DMS 273 (cell line): ENCODE data around the gene GFM2.
"Not testable (repeated sequence)": the region's sequence is repeated elsewhere in the genome, so short reads cannot be mapped to it uniquely, and the experiment has no call there.

ENCODE experiments used
- DNase-seq: peaks from one replicate; lab custom pipeline; 2025; ENCODE audit not compliant: unreplicated experiment; lab: John Stamatoyannopoulos, UW

GFM2 gene, protein sequence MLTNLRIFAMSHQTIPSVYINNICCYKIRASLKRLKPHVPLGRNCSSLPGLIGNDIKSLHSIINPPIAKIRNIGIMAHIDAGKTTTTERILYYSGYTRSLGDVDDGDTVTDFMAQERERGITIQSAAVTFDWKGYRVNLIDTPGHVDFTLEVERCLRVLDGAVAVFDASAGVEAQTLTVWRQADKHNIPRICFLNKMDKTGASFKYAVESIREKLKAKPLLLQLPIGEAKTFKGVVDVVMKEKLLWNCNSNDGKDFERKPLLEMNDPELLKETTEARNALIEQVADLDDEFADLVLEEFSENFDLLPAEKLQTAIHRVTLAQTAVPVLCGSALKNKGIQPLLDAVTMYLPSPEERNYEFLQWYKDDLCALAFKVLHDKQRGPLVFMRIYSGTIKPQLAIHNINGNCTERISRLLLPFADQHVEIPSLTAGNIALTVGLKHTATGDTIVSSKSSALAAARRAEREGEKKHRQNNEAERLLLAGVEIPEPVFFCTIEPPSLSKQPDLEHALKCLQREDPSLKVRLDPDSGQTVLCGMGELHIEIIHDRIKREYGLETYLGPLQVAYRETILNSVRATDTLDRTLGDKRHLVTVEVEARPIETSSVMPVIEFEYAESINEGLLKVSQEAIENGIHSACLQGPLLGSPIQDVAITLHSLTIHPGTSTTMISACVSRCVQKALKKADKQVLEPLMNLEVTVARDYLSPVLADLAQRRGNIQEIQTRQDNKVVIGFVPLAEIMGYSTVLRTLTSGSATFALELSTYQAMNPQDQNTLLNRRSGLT

DNA sequence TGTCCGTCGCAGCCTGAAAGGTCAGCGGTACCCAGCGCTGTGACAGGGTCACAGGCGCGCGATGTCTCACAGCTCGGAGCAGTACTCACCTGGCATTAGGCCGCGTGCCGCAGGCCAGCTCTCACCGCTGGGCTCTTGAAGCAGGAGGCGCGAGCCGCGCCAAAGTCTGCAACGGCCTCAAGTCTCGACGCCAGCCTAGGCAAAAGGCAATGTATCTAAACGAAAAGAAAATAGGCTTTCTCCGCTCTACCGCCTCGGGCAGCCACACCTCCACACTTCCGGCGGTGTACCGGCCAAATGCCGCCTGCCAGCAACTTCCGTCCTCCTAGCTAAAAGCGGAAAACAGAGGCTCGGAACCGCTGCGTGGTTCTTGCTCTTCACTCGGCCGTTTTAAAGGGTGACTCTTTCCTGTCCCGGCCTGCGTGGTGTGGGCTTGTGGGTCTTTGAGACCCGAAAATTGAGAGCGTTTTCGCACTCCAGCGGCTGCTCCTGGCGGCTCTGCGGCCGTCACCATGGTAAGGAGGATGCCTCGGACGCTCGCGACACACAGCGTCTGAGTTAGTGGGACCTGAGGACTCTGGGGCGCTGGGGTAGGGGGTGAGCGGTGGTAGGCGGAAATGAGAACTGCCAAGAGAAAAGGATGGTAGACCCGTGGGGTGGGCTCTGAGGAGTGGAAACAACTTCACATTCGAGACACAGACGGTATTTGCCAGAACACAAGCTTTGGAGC lies at the start of gene GFM2, which contains the start of gene NSA2:
TSS of gene GFM2 (minus strand) at position 269 of the 730 bp plus-strand sequence. CDS start 3,375 bp downstream, outside the sequence.
TSS of gene NSA2 (plus strand) at position 401 of the 730 bp plus-strand sequence. CDS start at position 513, 112 bp downstream.
- peak; percentile 98 for DNase-seq

GRCh38 chr5:74810915-74811314 lies 44.0 kb upstream of the GFM2 start:
- DNase-seq: peak; percentile 10

DNA sequence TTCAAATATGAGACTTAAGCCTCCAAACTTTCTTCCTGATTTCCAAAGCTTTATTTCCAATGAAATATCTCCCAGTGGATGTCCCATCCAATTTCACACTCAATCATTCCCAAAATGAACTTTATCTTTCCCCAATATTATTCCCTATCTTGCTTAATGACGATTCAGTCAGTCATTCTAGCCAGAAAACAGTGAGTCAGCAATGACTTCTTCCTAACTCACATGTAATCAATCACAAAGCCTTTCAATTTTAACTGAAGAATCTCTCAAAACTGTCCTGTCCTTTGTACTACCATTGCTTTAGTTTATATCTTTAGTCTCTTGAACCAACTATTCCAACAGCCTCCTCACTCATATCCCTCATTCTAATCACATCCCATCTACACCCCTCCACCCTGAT lies 35.0 kb upstream of the GFM2 start:
- DNase-seq: no peak

- DNase-seq: no peak
Measured at GRCh38 chr5:74801197-74801596, 34.3 kb upstream of the GFM2 start.

DNA sequence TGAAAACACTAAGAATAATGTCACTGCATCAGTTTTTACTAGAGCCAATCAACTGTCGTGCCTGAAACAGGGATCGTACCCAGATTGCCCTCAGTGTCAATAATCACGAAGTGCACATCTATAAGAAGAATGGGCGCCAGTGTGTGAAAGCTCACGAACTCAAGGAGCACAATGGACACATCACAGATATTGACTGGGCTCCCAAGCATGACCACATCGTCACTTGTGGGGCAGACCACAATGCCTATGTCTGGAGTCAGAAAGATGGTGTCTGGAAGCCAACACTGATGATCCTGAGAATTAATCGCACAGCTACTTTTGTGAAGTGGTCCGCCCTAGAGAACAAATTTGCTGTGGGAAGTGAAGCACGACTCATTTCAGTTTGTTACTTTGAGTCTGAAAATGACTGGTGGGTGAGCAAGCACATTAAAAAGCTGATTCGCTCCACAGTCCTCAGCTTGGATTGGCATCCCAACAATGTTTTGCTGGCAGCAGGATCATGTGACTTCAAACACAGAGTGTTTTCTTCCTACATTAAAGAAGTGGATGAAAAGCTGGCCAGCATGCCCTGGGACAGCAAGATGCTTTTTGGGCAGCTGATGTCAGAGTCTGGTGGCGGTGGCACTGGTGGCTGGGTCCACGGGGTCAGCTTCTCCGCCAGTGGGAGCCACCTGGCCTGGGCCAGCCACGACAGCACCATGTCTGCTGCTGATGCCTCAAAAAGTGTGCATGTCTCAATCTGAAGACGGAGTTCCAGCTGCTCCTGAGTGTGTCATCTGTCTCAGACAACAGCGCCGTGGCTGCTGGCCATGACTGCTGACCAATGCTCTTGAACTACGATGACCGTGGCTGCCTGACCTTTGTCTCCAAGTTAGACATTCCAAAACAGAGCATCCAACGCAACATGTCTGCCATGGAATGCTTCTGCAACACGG lies 32.3 kb upstream of the GFM2 start:
- DNase-seq: no peak

DNA sequence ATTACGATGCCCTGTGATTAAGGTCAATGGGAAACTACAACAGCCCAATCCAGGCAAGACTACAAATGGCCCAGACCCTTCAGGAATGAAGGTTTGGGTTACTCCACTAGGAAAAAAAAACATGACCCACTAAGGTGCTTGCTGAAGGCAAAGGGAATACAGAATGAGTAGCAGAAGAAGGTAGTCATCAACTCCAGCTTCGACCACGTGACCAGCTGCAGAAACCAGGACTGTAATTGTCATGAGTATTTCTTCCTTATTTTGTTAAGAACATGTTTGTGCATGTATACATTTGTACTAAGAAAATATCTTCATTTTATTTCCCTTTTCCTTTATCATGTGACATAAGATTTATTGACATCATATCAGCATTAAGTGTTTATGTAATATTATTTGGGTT lies 24.8 kb upstream of the GFM2 start:
- DNase-seq: not testable (repeated sequence)

DNA sequence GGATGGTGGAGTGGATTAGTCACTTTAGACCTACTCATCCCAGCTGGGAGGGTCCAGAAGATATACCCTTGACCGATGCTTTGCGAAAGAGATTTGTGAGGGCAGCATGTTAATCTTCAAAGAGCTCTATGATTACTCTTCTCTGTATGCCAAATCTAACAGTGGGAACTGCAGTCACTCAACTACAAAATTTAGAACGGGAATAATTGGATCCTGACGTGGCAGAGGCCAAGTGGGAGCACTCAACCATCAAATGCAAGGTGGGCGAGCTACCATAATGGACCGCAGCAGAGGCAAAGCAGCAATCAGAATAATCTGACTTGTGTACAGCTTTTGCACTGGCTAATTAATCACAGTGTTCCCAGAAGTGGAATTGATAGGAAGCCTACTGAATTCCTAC lies 20.5 kb upstream of the GFM2 start:
- no peak for DNase-seq

DNA sequence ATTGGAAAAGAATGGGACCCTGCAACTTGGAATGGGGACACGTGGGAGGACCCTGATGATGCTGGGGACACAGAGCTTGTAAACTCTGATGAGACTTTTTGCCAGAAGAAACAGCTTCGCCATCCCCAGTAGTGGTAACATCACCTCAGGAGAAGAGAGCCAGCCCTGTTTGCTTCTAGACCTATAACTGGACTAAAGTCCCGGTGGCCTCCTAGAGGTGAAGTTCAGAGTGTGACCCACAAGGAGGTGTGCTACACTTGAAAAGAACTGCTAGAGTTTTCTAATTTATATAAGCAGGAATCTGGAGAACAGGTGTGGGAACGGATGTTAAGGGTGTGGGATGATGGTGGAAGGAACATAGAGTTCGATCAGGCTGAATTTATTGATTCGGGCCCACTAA lies 19.9 kb upstream of the GFM2 start:
- DNase-seq: no peak

DNA sequence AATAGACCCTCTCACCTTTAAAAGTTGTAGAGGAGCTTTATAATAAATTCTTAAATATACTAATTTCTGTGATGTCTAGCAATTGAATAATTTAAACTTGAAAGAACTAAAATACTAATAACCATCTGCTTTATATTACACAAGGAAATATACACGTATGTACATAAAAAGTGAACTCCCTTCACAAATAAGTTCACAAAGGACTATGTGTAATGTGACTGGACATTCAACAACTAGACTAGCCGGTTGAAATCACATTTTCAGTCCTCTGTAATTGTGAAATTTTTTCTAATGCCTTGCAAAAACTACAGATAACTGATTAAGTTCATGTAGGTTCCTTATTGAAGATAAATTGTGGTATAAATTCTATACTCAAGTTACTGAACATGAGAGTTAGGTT lies 11.7 kb upstream of the GFM2 start:
- no peak for DNase-seq

DNA sequence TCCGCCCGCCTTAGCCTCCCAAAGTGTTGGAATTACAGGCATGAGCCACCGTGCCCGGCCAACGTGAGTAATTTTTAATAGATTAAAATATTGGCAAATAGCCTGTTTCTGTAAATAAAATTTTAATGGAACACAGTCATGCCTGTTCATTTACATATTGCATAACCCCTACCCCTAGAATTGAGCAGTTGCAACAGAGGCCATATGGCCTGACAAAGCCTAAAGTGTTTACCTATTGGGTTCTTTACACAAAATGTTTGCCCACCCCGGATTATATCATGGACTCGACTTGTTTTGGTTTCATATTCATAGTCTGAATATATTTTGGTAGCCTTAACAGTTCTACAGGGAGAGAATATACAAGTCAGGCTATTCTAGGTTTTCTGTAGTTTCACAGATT lies 5.4 kb upstream of the GFM2 start:
- no peak for DNase-seq

DNA sequence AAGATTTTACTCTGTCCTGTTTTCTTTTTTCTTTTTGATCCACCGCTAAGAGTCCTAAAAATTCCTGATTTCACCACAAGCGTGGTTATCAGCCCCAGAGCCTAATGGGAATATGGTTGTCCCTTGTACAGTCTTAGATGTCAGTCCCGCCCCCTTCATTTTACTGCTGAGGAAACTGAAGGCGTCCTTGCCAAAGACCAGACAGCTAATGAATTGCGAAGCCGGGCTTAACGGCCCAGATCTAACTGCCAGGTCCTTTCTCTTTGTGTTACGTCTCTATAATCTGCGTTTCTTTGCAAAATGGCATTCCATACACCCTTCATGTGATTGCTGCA lies 629 bp upstream of the GFM2 start:
- peak; percentile 65 for DNase-seq

- DNase-seq: peak; percentile 58
Measured at GRCh38 chr5:74766418-74766848, 484 bp downstream of the GFM2 start.

- no peak for DNase-seq
Measured at GRCh38 chr5:74765929-74766328, 988 bp downstream of the GFM2 start.

DNA sequence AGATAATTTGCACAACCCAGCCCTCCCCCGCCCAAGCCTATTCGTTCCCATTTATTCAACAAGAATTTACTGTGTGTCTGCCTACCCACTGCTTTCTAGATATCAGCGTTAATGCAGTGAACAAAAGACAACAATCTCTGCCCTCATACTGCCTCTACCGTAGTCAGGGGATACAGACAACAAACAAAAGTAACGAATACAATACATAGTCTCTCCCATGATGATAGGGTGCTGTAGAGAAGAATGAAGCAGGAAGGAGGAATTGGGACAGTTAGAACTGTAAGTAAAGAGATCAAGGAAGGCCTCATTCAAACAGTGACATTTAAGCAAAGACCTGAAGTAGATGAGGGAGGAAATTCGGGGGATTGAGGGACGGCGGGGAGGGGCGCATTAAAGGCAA lies 1.7 kb downstream of the GFM2 start:
- no peak for DNase-seq

DNA sequence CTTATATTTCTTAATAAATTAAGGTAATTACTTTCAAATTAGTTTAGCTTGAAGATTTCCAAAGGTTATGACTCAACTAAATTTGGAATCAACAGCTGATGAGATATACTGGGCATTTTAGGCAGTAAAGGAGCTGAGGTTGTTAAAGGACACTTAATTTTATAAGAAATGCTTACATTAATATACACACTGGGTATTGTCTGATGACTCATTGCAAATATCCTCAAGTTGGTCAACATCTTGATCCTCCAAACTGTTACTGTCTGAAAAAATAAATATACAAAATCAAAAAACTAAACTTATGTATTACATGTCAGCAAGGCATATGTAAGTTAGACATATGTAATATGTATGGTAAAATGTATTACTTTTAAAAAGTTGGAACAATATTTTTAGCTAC lies 3.4 kb downstream of the GFM2 start:
- no peak for DNase-seq

- peak; percentile 14 for DNase-seq
Measured at GRCh38 chr5:74762599-74762998, 4.3 kb downstream of the GFM2 start.

DNA sequence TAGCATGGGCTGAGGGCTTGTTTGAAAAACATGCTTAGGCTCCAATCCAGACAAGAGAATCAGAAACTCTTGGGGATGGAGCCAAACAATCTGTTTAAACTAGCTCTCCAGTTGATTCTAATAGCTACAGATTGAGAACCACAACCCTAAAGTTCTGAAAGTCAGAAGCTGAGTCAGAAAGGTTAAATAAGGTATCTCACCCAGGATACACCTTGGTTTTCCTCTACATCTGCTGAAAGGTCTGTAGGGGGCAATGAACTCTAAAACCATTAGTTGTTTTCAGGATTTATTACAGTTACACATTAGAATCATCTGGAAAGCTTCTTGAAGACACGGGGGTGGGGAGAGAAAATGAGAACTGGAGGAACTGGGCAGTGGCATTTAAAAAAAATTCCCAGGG lies 5.7 kb downstream of the GFM2 start:
- DNase-seq: peak; percentile 12

DNA sequence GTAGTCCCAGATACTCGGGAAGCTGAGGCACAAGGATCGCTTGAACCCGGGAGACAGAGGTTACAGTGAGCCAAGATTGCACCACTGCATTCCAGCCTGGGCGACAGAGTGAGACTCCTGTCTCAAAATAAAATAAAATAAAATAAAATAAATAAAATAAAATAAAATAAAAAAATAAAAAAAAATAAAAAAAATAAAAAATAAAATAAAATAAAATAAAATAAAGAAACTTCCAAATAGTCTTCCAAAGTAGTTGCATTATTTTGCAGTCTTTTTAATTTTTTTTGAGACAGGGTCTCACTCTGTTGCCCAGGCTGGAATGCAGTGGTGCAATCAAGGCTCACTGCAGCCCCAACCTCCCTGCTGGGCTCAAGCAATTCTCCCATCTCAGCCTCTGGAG lies 18.2 kb downstream of the GFM2 start:
- DNase-seq: not testable (repeated sequence)

DNA sequence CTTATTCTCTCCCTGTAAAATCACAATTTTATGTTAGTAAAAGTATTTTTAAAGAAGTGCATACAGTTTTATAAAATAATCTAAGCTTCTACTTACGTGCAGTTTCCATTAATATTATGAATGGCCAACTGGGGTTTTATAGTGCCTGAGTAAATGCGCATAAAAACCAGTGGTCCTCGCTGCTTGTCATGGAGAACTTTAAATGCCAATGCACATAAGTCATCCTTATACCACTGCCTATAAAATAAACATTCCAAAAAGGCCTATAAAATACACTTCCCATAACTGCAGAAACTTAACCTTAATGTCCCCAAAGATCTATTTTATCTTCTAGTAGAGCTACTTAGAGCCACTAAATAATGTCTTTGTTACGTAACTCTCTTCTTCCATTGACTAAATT lies 28.5 kb downstream of the GFM2 start:
- no peak for DNase-seq

GRCh38 chr5:74736759-74737158 lies 30.2 kb downstream of the GFM2 start:
- no peak for DNase-seq
